Hypothalamus (tissue), 51 donors: ENCODE data around the gene PCBP3.
"Not testable (repeated sequence)": the region's sequence is repeated elsewhere in the genome, so short reads cannot be mapped to it uniquely, and the experiment has no call there.

ENCODE experiments used
- DNase-seq, 51 donors: peaks; one replicate each; lab custom pipeline; 2025; lab: John Stamatoyannopoulos, UW

PCBP3 gene

DNA sequence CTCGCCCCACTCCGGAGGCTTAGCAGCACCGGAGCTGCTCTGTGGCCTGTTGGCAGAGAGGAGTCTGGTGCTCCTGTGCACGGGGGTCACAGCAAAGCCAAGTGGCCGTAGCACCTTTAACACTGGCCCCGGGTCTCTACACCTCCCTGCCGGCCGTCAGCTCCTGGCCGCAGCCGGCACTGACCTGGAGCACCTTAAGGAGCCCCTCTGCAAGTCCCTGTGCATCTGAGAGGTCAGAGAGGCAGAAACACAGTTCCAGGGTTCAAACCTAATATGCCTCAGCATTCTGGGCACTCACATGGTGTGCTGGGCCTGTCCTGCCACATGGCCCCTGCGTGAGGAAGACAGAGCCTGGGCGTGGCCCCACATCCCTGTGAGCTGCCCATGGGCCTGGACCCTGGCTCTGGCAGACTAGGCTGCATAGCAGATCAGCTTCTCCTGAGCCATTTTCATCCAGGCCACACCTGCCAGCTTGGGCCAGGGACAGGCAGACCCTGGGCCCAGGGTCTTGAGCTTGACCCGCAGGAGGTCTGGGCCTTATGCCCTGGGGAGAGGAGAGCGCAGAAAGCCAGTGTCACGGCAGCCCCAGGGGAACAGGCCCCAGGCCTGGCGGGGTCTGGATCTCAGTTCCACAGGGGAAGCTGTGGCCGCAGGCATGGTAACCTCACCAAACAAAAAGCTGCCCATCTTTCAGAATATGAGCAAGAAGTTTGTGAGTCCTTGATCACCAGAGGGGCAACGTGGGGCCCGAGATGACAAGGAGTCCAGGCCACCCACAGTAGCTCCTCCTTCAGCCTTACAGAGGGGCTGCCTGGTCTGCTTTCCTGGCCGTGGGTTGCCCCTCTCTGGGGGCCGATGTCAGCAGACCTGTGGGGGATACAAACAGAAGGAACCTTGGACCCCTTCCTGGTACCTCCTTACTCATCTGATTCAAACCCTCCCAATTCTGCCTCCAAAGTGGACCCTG, 192.1 kb downstream of the PCBP3 start:
- no peak for DNase-seq

DNA sequence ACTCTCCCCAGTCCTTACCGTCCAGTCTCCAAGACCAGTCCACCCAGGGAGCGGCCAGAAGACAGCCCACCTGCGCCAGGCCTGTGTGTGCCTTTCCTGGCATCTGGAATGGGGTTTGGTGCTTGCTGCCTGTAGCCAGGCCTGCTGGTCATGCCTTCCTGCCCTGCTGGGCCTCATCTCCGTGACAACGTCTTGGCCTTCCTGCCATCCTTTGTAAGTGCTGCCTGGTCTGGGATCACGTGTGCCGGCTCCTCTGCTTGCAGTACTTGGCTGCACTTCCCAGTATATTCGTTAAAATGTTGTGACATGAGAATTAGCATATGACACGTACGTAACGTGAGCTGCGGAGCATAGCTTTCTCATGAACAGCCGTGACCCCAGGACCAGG, 192.7 kb downstream of the PCBP3 start:
- peak in 9 of 51 donors; percentile 5 to 43 (median 26) for DNase-seq

DNA sequence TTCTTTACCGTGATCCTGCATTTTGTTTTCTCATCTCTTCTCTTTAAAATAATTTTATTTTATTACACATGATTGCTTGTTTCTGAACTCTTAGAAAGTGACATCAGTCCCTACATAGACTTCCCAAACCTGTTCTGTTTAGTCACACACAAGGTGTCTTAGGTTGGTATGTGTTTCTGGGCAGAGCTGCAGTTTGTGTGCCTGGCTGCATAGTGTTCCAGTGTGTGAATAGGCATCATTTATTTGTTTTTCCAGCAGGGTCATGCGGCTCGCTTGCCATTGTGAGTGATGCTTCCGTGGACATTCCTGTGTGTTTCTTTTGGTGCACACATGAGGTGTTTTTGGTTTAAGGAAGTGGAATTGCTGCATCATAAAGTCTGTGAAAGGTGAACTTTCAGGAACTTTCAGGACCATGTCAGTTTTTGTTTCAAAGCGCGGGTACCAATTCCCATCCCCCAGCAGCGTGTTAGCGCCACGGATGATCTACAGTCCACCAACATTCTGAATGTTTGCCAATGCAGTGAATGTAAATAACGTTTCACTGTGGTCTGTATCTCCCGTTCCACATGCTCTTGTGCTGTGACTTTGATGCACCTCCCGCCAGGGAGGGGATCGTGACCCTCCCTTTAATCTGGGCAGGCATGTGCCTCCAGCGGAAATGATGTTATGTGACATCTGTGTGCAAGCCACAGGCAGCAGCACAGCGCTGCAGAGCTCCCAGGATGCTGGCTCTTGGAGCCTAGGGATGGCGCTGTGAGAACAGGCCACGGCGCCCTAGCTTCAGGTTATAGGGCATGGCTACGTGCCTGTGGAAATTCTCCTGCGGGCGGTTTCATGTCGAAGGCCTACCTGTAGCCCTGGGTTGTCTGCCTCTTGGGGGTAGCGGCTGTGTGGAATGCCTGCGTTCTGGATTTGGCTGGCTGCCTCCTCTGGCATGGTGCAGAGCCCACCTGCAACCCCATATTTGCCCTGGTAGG, 193.5 kb downstream of the PCBP3 start:
- DNase-seq = no peak

- DNase-seq = peak in 3 of 51 donors; percentile 7 to 21 (median 9)
These were observed 194.4 kb downstream of the PCBP3 start for GRCh38 chr21:45837936-45838335.

- DNase-seq = no peak
These were observed 195.1 kb downstream of the PCBP3 start for GRCh38 chr21:45838634-45839033.

DNA sequence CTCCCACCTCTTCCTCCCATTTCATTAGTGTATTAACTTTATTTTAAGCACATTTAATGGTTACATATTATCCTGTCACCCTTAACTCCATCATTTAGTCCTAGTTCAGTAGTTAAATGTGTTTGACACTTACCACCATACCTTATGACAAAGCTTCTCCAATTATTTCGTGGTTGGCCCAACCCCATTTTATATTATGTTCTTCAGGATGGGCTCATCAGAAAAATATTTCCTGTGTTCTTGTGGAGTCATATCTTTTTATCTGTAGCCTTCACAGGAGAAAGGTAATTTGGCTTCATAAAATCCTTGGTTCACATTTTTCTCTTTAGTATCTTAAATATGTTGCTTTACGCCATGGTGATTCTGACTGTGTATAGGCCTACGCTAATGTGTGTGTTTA, 195.7 kb downstream of the PCBP3 start:
- DNase-seq = no peak

DNA sequence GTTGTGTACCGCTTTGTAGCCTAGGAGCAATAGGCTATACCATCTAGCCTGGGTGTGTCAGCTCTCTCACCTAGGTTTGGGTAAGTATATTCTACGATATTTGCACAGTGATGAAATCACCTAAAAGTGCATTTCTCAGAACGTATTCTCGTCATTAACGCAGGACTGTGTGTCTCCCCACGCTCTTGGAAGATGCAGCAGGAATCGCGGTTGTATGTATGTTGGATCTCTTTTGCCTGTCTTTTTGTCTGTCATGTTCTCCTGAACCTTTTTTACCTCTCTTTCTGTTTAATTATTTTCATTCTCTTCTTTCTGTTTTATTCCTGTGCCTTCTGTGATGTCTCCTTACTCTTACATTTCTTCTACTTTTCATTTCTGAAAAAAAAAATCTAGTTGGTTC, 197.5 kb downstream of the PCBP3 start:
- DNase-seq = no peak

DNA sequence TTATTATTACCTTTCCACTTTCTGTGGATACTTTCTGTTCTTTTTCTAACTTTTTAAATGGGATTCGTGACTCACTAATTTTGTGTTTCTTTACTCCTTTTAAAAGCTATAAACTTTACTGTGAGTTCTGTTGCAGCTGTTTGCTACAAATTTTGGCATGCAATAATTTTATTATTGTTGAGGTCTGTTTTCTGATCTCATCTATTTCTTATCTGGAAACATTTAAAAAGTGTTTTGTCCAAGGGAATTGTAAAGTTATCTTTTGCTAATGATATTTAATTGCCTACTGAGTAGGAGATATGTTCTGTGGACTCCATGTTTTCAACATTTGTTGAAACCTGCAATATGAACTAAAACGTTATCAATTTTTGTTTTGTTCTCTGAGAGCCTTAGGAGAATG, 199.9 kb downstream of the PCBP3 start:
- DNase-seq = no peak

- no peak for DNase-seq
These were observed 200.7 kb downstream of the PCBP3 start for GRCh38 chr21:45844181-45844580.

DNA sequence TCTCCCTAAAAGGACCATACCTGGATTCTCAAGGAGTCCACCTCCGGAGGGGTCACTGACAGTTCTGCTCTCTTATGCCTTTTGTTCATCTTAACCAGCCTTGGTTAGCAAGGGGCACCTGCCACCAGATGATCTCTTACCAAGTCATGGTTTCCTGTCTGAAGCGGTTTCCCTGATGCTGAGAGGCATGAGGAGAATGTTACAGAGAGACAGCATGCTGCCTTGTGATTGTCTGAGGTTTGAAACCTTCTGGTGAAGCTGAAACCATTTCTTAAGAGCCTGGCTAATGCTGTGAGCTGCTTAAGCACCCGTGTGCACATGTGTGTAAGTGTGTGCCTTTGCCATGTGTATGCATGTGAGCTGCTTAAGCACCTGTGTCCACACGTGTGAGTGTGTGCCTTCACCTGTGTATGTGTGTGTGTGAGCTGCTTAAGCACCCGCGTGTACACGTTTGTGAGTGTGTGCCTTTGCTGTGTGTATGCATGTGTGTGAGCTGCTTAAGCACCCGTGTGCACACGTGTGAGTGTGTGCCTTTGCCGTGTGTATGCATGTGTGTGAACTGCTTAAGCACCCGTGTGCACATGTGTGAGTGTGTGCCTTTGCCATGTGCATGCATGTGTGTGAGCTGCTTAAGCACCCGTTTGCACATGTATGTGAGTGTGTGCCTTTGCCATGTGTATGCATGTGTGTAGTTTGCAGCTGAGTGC, 201.7 kb downstream of the PCBP3 start:
- DNase-seq = no peak

DNA sequence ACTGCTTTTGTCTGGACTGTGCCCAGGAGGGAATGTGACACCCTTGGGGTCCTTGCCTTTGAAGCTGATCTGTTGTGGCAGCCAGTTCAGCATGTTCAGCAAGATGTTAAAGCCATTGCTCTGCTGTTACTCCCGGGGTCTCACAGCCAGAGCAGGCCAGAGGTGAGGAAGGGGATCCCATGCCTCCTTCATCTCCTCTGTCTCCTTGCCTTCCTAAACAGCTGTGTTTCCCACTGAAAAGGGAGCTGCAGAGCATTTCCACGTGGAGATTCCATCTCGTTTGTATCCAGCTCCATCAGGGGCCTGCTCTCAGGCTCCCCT, 202.2 kb downstream of the PCBP3 start:
- DNase-seq = no peak

DNA sequence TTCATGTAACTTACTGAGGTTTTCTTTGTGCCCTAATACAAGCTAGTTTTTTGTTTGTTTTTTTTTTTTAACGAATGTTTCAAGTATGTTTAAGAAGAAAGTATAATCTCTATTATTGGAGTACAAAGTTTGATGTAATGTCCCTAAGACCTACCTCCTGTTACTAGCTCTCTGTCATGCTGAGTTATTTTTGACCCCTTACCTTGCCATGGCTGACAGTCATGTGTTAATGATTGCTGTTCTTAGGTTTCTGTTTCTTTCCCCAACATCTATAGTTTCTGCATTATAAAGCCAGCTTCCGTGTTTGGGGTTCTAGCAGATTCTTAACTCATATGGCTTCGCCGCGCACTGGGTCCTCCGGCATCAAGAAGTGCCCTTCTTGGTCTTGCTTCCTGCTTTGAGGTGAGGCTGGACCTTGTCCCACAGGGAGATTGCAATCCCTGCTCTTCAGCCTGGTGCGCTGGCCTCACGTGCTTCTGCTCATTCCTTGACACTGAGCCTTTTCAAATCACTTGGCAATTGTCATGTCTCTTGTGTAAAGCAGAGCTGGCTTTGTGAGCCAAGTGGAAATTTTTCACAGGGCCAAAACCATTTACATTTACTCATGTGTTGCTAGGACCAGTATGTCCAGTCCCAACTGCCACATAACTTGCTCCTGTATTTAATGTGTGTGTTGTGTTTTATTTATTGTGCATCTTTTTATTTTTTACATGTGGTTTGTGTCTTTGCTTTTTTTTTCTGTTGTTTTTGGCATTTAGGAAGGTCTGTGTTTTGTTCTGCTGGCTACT, 203.0 kb downstream of the PCBP3 start:
- peak in 11 of 51 donors; percentile 11 to 59 (median 33) for DNase-seq

DNA sequence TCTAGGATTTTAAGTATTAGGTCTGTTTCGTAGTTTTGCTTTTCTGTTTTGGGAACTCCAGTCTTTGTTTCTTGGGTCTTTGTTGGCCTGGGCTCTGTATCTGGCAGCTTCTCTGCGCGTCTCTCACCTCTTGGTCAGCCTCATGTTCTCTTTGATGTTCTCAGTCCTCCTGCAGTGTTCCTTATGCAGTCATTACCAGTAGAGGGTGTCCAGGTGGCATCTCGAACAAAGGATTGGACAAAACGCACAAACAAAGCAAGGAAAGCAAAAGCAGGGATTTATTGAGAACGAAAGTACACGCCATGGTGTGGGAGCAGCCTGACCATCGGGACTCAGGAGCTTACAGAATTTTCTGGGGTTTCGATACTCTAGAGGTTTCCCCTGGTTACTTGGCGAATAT, 204.3 kb downstream of the PCBP3 start:
- no peak for DNase-seq

DNA sequence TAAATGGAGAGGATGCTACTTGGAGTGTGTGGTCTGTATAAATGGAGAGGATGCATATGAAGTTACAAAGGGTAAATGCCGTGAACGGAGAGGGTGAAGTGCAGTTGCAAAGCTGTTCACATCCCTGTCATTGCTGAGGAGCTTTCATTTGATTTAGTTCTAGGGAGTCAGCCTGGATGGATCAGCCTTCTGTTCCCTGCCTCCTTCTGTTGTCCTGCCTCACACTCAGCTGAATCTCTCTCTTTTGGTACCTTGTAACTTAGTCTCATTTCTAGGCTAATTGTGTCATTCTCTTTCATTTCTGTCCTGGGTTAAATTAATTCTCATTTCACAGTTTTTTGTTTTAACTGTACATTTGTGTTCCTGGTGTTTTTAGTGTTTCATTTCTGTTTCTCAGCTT, 204.8 kb downstream of the PCBP3 start:
- no peak for DNase-seq

- no peak for DNase-seq
These were observed 205.3 kb downstream of the PCBP3 start for GRCh38 chr21:45848805-45849204.

DNA sequence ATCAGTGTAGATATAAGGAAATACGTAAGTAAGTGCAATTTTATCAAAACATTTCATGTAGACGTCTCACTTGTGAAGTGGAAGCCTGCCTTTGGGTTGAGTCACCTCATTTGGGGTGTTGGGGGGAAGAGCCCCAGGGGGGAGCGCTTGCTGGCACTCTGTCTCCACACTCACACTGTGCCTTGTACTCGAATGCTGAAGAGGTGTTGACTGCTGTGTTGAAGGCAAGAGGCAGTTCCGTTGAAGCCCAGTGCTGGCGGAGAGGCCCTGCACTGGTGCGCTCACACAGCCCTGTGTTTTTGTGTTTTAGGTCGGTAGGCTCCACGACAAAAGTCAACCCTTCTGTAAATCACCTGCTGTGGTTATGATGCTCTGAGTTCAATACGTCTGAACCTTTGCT, 206.1 kb downstream of the PCBP3 start:
- no peak for DNase-seq

DNA sequence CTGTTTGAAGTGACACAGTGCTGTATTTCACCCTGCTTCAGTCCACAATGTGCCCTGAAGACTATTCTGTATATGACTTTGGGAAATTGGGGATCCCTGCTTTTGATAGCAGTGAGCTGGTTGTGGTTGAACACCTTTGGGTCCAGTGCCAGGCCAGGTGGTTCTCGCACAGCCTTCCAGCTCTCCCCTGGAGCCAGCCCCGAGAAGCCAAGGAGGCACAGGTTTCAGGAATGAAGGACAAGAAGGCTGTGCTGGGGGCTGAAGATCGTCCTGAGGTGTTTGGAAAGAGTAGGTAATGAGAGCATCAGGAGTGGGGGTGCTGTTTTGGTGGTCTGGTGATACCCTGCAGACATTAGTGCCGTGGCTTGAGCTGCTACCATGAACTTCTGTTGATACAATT, 206.7 kb downstream of the PCBP3 start:
- DNase-seq = no peak

- not testable (repeated sequence) for DNase-seq
These were observed 208.9 kb downstream of the PCBP3 start for GRCh38 chr21:45852386-45852785.

GRCh38 chr21:45852886-45853400, 209.4 kb downstream of the PCBP3 start:
- DNase-seq = no peak
